PC-9 (cell line): ENCODE measurements around the gene C3orf80. TPM values are rescaled to one million over a fixed set of nuclear protein-coding genes. Genes with fewer than 3 reads are reported as not detected.

Source experiments
- BruUV-seq: library from RNA; stranded (reverse); fragments of 400-500 nt; replicated peaks from 2 replicates; lab custom pipeline; 2021; lab: Mats Ljungman, UMichigan
- CTCF ChIA-PET: fragments of 300-600 bp; sonication (Branson Sonifier 250); formaldehyde crosslinking; loops from one replicate; lab custom pipeline; 2022; ENCODE audit warnings: antibody characterized with exemption; lab: Charles Lee
- POLR2A ChIA-PET: fragments of 300-600 bp; sonication (Branson Sonifier 250); formaldehyde crosslinking; loops from one replicate; lab custom pipeline; 2022; ENCODE audit warnings: antibody characterized with exemption; ENCODE audit not compliant: unreplicated experiment; lab: Charles Lee
- DNase-seq, 2 experiments: peaks; one replicate each; pipeline versions ENCODE4 v3.0.0 to v3.0.0-alpha.2; 2015 to 2022; ENCODE audit warnings: mixed read lengths in 1 of 2
- H2AFZ ChIP-seq: fragments of 200-600 bp; sonication (generic); 2 replicates; pipeline ENCODE4 v1.8.1; 2017; ENCODE audit warnings: antibody characterized with exemption
- H3F3A ChIP-seq: fragments of 200-600 bp; sonication (generic); 2 replicates; pipeline ENCODE4 v1.8.1; 2017; ENCODE audit warnings: antibody characterized with exemption, mild to moderate bottlenecking, low read depth; ENCODE audit not compliant: insufficient read depth
- H3K27ac ChIP-seq: fragments of 200-600 bp; sonication (generic); 2 replicates; pipeline ENCODE4 v1.6.1; 2016; ENCODE audit warnings: mixed run types
- H3K27me3 ChIP-seq: fragments of 200-600 bp; sonication (generic); 2 replicates; pipeline ENCODE4 v1.6.1; 2016; ENCODE audit warnings: low read depth, mixed run types; ENCODE audit not compliant: insufficient read depth
- H3K36me3 ChIP-seq: fragments of 200-600 bp; sonication (generic); 2 replicates; pipeline ENCODE4 v1.6.1; 2016; ENCODE audit warnings: low read depth, mixed run types
- H3K4me1 ChIP-seq: fragments of 200-600 bp; sonication (generic); replicated peaks from 2 replicates; pipeline ENCODE4 v1.6.1; 2016; ENCODE audit warnings: mixed run types; ENCODE audit not compliant: insufficient read depth
- H3K4me2 ChIP-seq: fragments of 200-600 bp; sonication (generic); 2 replicates; pipeline ENCODE4 v1.6.1; 2017; ENCODE audit warnings: mixed run types
- H3K4me3 ChIP-seq: fragments of 200-600 bp; sonication (generic); 2 replicates; pipeline ENCODE4 v1.6.1; 2016; ENCODE audit warnings: mixed run types
- H3K79me2 ChIP-seq: fragments of 200-600 bp; sonication (generic); 2 replicates; pipeline ENCODE4 v1.6.1; 2017; ENCODE audit warnings: low read depth, mixed run types
- H3K9me2 ChIP-seq: fragments of 200-600 bp; sonication (generic); 2 replicates; pipeline ENCODE4 v1.8.1; 2017; ENCODE audit warnings: mild to moderate bottlenecking; ENCODE audit not compliant: insufficient read depth
- H3K9me3 ChIP-seq: fragments of 200-600 bp; sonication (generic); 2 replicates; pipeline ENCODE4 v1.8.1; 2016; ENCODE audit warnings: low read depth; ENCODE audit not compliant: insufficient read depth
- H4K20me1 ChIP-seq: fragments of 200-600 bp; sonication (generic); 2 replicates; pipeline ENCODE4 v1.8.1; 2017; ENCODE audit not compliant: insufficient read depth
- CTCF ChIP-seq: fragments of 200-600 bp; sonication (generic); conservative IDR thresholded peaks from 2 replicates; pipeline ENCODE4 v1.6.1; 2017; ENCODE audit warnings: mixed run types, antibody characterized with exemption, mild to moderate bottlenecking, moderate library complexity
- EZH2 ChIP-seq: fragments of 200-600 bp; sonication (generic); IDR thresholded peaks from 2 replicates; pipeline ENCODE4 v1.8.0; 2017; ENCODE audit warnings: antibody characterized with exemption, low read depth
- intact Hi-C: fragments of 100-400 bp; cut with micrococcal nuclease; formaldehyde crosslinking; loops from one replicate; pipeline ENCODE4 v1.10.0; 2022; ENCODE audit not compliant: unreplicated experiment
- total RNA-seq: library from RNA; stranded (reverse); gene quantifications from 2 replicates; pipeline ENCODE4 v1.2.3, GENCODE V29; 2021

The C3orf80 gene
- total RNA-seq, 1 experiment from 2014 or later = not detected

- POLR2A ChIA-PET = no interaction called here
- H3K27me3 ChIP-seq = no peaks in the 10 kb centered on the region
- no TSS peak for BruUV-seq
- H4K20me1 ChIP-seq = no peaks in the 10 kb centered on the region
- no peak overlapping the region for H3K27ac ChIP-seq
- CTCF ChIA-PET = no interaction called here
- H2AFZ ChIP-seq = no peak overlapping the region
- no peaks in the 10 kb centered on the region for H3K4me1 ChIP-seq
- no peaks in the 10 kb centered on the region for H3K36me3 ChIP-seq
- no peak overlapping the region for H3K4me2 ChIP-seq
- H3K79me2 ChIP-seq = no peaks in the 10 kb centered on the region
- H3K9me3 ChIP-seq = no peaks in the 10 kb centered on the region
- intact Hi-C loops = no loop called here
- H3K9me2 ChIP-seq = no peaks in the 10 kb centered on the region
- TF ChIP-seq CTCF (no peak), EZH2 (no peak)
- no peaks in the 10 kb centered on the region for H3F3A ChIP-seq
- H3K4me3 ChIP-seq = no peak overlapping the region
- DNase-seq = no peak
Measured at GRCh38 chr3:160195106-160195505, 30.1 kb upstream of the C3orf80 start.

GRCh38 chr3:160196511-160197104 lies 28.6 kb upstream of the C3orf80 start:
- no peaks in the 10 kb centered on the region for H3K9me2 ChIP-seq
- H2AFZ ChIP-seq = no peak overlapping the region
- TF ChIP-seq CTCF = no peak
- TF ChIP-seq EZH2 = no peak
- DNase-seq = no peak
- H3K36me3 ChIP-seq = no peaks in the 10 kb centered on the region
- H3K4me1 ChIP-seq = no peaks in the 10 kb centered on the region
- no peaks in the 10 kb centered on the region for H3F3A ChIP-seq
- no TSS peak for BruUV-seq
- H3K27me3 ChIP-seq = no peaks in the 10 kb centered on the region
- no peak overlapping the region for H3K4me2 ChIP-seq
- H4K20me1 ChIP-seq = no peaks in the 10 kb centered on the region
- no peak overlapping the region for H3K27ac ChIP-seq
- POLR2A ChIA-PET = interaction anchor here (0.6 kb wide), 2 partner anchors 129 to 1474 kb away, joined by 3 to 8 read pairs; no protein-coding TSS in a partner anchor
- H3K4me3 ChIP-seq = no peak overlapping the region
- intact Hi-C loops = no loop called here
- CTCF ChIA-PET = no interaction called here
- H3K9me3 ChIP-seq = no peaks in the 10 kb centered on the region
- no peaks in the 10 kb centered on the region for H3K79me2 ChIP-seq

- Histone ChIP-seq H3K27ac (no peak overlapping the region), H2AFZ (no peak overlapping the region), H3K4me2 (no peak overlapping the region), H3K36me3 (no peaks in the 10 kb centered on the region), H3K9me3 (no peaks in the 10 kb centered on the region), H4K20me1 (no peaks in the 10 kb centered on the region), H3K4me3 (no peak overlapping the region), H3K9me2 (no peaks in the 10 kb centered on the region), H3F3A (no peaks in the 10 kb centered on the region), H3K27me3 (no peaks in the 10 kb centered on the region), H3K4me1 (no peaks in the 10 kb centered on the region), H3K79me2 (no peaks in the 10 kb centered on the region)
- DNase-seq = no peak
- TF ChIP-seq CTCF = no peak
- TF ChIP-seq EZH2 = no peak
- CTCF ChIA-PET = no interaction called here
- POLR2A ChIA-PET = no interaction called here
- BruUV-seq = no TSS peak
- intact Hi-C loops = no loop called here
Measured at GRCh38 chr3:160199108-160199507, 26.1 kb upstream of the C3orf80 start.
